H7 (cell line): ENCODE measurements around the gene APOLD1. TPM values are rescaled to one million over a fixed set of nuclear protein-coding genes. Genes with fewer than 3 reads are reported as not detected.
"Not testable (repeated sequence)": the region's sequence is repeated elsewhere in the genome, so short reads cannot be mapped to it uniquely, and the experiment has no call there.

Source experiments
- DNase-seq: peaks from one replicate; pipeline ENCODE4 v3.0.0; 2012
- H3K27me3 ChIP-seq: 2 replicates; pipeline ENCODE4 v1.6.0; 2011; ENCODE audit warnings: mild to moderate bottlenecking, low read length; ENCODE audit not compliant: control insufficient read depth, insufficient read depth
- H3K36me3 ChIP-seq: replicated peaks from 2 replicates; pipeline ENCODE4 v1.5.1; 2011; ENCODE audit warnings: low read length; ENCODE audit not compliant: control insufficient read depth, insufficient read depth
- H3K4me3 ChIP-seq: 2 replicates; pipeline ENCODE4 v1.5.1; 2011; ENCODE audit warnings: low read depth, mild to moderate bottlenecking, control low read depth, low read length, moderate library complexity; ENCODE audit not compliant: insufficient read depth
- total RNA-seq: library from RNA; depleted of rRNA; stranded (reverse); fragments of >200 nt; shearing (Covaris generic); gene quantifications from 2 replicates; pipeline ENCODE4 v1.2.3, GENCODE V29; 2014; rRNA removed

Gene APOLD1
- total RNA-seq = 0.62 and 0.89 TPM in 2 replicates

- Histone ChIP-seq H3K36me3 (no peaks in the 10 kb centered on the region), H3K27me3 (peaks cover 20% of the 10 kb centered on the region), H3K4me3 (peak within 1 kb of the TSS; percentile 44)
- peak; percentile 68 for DNase-seq
These were observed at the start of gene APOLD1 for GRCh38 chr12:12784911-12785814. Gene APOLD1 (plus strand): TSS chr12:12785659. CDS start chr12:12785692, 33 bp downstream.

GRCh38 chr12:12736759-12737676 is 48.4 kb upstream of the APOLD1 start:
- DNase-seq = peak; percentile 57
- Histone ChIP-seq H3K4me3 (no peak overlapping the region), H3K27me3 (no peaks in the 10 kb centered on the region), H3K36me3 (no peaks in the 10 kb centered on the region)

- not testable (repeated sequence) for H3K36me3 ChIP-seq
These were observed 47.3 kb upstream of the APOLD1 start for GRCh38 chr12:12738152-12738551.

GRCh38 chr12:12741660-12742059 is 43.8 kb upstream of the APOLD1 start:
- Histone ChIP-seq H3K36me3 (no peaks in the 10 kb centered on the region), H3K4me3 (no peak overlapping the region), H3K27me3 (no peaks in the 10 kb centered on the region)
- DNase-seq = no peak

More at GRCh38 chr12:12738152-12738551, 47.3 kb upstream of the APOLD1 start:
- DNase-seq, H3K27me3 ChIP-seq, H3K4me3 ChIP-seq: not testable (repeated sequence)

- DNase-seq = no peak
- Histone ChIP-seq H3K4me3 (no peak overlapping the region), H3K36me3 (no peaks in the 10 kb centered on the region), H3K27me3 (no peaks in the 10 kb centered on the region)
These were observed 40.7 kb upstream of the APOLD1 start for GRCh38 chr12:12744546-12745305.

- Histone ChIP-seq H3K4me3 (no peak overlapping the region), H3K27me3 (no peaks in the 10 kb centered on the region), H3K36me3 (no peaks in the 10 kb centered on the region)
- no peak for DNase-seq
These were observed 39.8 kb upstream of the APOLD1 start for GRCh38 chr12:12745576-12746211.

- Histone ChIP-seq H3K27me3 (no peaks in the 10 kb centered on the region), H3K36me3 (no peaks in the 10 kb centered on the region), H3K4me3 (no peak overlapping the region)
- DNase-seq = no peak
These were observed 38.2 kb upstream of the APOLD1 start for GRCh38 chr12:12747278-12747677.

DNA sequence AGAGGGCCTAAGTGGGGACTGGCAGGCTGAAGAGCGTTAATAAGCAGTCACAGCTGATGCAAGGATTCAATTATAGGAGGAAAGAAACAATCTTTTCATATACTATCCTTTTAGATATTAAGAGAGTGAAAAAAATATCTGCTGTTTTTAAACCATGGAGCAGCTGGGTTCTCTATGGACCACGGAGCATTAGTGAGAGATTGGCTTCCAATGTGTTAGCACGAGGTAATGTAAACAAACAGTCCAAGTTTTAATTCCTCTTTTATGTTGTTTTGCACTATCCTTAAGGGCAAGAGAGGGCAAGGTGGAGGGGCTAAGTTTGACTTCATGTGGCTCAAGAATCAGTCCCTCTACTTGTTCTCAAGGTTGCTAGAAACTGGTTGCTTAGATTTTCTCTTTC is 37.4 kb upstream of the APOLD1 start:
- Histone ChIP-seq H3K36me3 (no peaks in the 10 kb centered on the region), H3K27me3 (no peaks in the 10 kb centered on the region), H3K4me3 (no peak overlapping the region)
- no peak for DNase-seq

- no peak for DNase-seq
- H3K4me3 ChIP-seq = no peak overlapping the region
- H3K27me3 ChIP-seq = no peaks in the 10 kb centered on the region
- H3K36me3 ChIP-seq = no peaks in the 10 kb centered on the region
These were observed 36.0 kb upstream of the APOLD1 start for GRCh38 chr12:12749433-12749832.

DNA sequence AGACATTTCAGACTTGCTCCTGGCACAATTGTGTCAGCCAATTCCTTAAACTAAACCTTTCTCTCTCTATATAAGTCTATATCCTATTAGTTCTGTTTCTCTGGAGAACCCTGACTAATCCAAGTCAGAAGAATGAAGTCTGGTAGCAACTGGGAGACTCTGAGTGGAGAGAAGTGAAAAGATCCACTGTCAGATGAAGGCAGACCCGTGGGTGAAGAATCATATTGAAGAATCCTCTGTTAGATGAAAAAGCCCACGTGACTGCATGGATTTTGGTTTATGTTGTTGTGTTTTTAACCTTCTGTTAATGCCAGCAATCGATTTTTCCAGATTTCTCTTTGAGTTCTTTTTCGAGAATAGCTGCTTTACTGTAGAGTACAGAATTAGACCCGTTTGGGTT is 29.5 kb upstream of the APOLD1 start:
- Histone ChIP-seq H3K36me3 (no peaks in the 10 kb centered on the region), H3K4me3 (no peak overlapping the region), H3K27me3 (no peaks in the 10 kb centered on the region)
- DNase-seq = no peak

- Histone ChIP-seq H3K4me3 (no peak overlapping the region), H3K27me3 (no peaks in the 10 kb centered on the region), H3K36me3 (no peaks in the 10 kb centered on the region)
- DNase-seq = no peak
These were observed 28.3 kb upstream of the APOLD1 start for GRCh38 chr12:12757121-12757520.

- no peak overlapping the region for H3K4me3 ChIP-seq
These were observed 26.1 kb upstream of the APOLD1 start for GRCh38 chr12:12759234-12759915.

DNA sequence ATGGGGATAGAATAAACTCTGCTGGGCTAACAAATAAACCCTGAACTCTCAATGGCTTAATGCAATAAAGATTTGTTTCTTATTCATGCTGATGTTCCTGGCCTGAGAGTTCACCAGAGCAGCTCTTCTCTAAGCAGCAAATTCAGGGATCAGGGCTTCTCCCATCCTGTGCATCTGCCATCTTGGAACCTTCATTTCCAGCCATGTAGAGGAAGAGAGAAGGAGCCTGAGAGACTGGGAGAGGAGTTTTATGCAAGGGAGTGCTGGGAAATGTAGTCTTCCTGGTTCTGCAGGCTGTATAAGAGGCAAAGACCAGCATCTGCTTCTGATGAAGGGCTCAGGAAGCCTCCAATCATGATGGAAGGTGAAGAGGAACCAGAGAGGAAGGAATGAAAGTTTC is 20.6 kb upstream of the APOLD1 start:
- Histone ChIP-seq H3K36me3 (no peaks in the 10 kb centered on the region), H3K27me3 (no peaks in the 10 kb centered on the region), H3K4me3 (no peak overlapping the region)
- no peak for DNase-seq

More at GRCh38 chr12:12759234-12759915, 26.1 kb upstream of the APOLD1 start:
- no peaks in the 10 kb centered on the region for H3K36me3 ChIP-seq
- no peaks in the 10 kb centered on the region for H3K27me3 ChIP-seq
- DNase-seq = no peak
